ENCODE data around the gene CHST2.
A peak's percentile ranks its signal among the peaks of the same experiment; 100 is the strongest.

The CHST2 gene

GRCh38 chr3:143167969-143168854, 48.6 kb downstream of the CHST2 start:
- peak; percentile 89 for DNase-seq

- DNase-seq: no peak
Measured at GRCh38 chr3:143168855-143169192, 49.3 kb downstream of the CHST2 start.

GRCh38 chr3:143170074-143170473, 50.5 kb downstream of the CHST2 start:
- no peak for DNase-seq

- no peak for DNase-seq
Measured at GRCh38 chr3:143170676-143171075, 51.1 kb downstream of the CHST2 start.

- peak; percentile 43 for DNase-seq
Measured at GRCh38 chr3:143171141-143171980, 51.8 kb downstream of the CHST2 start.

- DNase-seq: no peak
Measured at GRCh38 chr3:143172062-143172794, 52.7 kb downstream of the CHST2 start.

GRCh38 chr3:143172795-143173145, 53.2 kb downstream of the CHST2 start:
- no peak for DNase-seq

GRCh38 chr3:143173242-143173641, 53.7 kb downstream of the CHST2 start:
- no peak for DNase-seq
